Hematopoietic multipotent progenitor cell treated with erythropoietin and hydrocortisone succinate and interleukin-3 and kit ligand, for 8 days (in vitro differentiated cells): ENCODE measurements around the gene ACE.
A peak's percentile ranks its signal among the peaks of the same experiment; 100 is the strongest.

Source experiments
- DNase-seq: peaks from one replicate; pipeline ENCODE4 v3.0.0-alpha.2; 2015

ACE gene

GRCh38 chr17:63475491-63476412, 1.1 kb upstream of the ACE start:
- DNase-seq, result no peak

GRCh38 chr17:63476459-63476853, 405 bp upstream of the ACE start:
- no peak for DNase-seq

GRCh38 chr17:63477480-63478440, 899 bp downstream of the ACE start:
- DNase-seq, result no peak

GRCh38 chr17:63478814-63479494, 2.1 kb downstream of the ACE start:
- peak; percentile 88 for DNase-seq

- DNase-seq, result no peak
Observed at GRCh38 chr17:63479495-63480184, 2.8 kb downstream of the ACE start.

GRCh38 chr17:63480192-63480784, 3.4 kb downstream of the ACE start:
- no peak for DNase-seq

- peak; percentile 21 for DNase-seq
Observed at GRCh38 chr17:63480826-63481487, 4.1 kb downstream of the ACE start.

- no peak for DNase-seq
Observed at GRCh38 chr17:63481488-63481870, 4.6 kb downstream of the ACE start.

GRCh38 chr17:63482509-63482908, 5.6 kb downstream of the ACE start:
- DNase-seq, result no peak

GRCh38 chr17:63483038-63483437, 6.2 kb downstream of the ACE start:
- DNase-seq, result no peak

GRCh38 chr17:63483655-63484575, 7.1 kb downstream of the ACE start:
- no peak for DNase-seq

- DNase-seq, result no peak
Observed at GRCh38 chr17:63486317-63487013, 9.6 kb downstream of the ACE start.

- DNase-seq, result no peak
Observed at GRCh38 chr17:63487014-63487339, 10.1 kb downstream of the ACE start.

- DNase-seq, result no peak
Observed at GRCh38 chr17:63488851-63489250, 12.0 kb downstream of the ACE start.

GRCh38 chr17:63489291-63489690, 12.4 kb downstream of the ACE start:
- DNase-seq, result no peak

- DNase-seq, result no peak
Observed at GRCh38 chr17:63490329-63490728, 13.5 kb downstream of the ACE start.

- no peak for DNase-seq
Observed at GRCh38 chr17:63490858-63491400, 14.1 kb downstream of the ACE start.

- DNase-seq, result no peak
Observed at GRCh38 chr17:63491413-63491812, 14.6 kb downstream of the ACE start.

GRCh38 chr17:63491977-63492618, 15.2 kb downstream of the ACE start:
- no peak for DNase-seq
